ENCODE measurements around the gene MEOX1. TPM values are rescaled to one million over a fixed set of nuclear protein-coding genes. Genes with fewer than 3 reads are reported as not detected.

Gene MEOX1
- total and polyA plus RNA-seq, 2 of the 13 experiments (the other 11 are each of a cell fraction or from before 2014, with no cell fraction given), result not detected

DNA sequence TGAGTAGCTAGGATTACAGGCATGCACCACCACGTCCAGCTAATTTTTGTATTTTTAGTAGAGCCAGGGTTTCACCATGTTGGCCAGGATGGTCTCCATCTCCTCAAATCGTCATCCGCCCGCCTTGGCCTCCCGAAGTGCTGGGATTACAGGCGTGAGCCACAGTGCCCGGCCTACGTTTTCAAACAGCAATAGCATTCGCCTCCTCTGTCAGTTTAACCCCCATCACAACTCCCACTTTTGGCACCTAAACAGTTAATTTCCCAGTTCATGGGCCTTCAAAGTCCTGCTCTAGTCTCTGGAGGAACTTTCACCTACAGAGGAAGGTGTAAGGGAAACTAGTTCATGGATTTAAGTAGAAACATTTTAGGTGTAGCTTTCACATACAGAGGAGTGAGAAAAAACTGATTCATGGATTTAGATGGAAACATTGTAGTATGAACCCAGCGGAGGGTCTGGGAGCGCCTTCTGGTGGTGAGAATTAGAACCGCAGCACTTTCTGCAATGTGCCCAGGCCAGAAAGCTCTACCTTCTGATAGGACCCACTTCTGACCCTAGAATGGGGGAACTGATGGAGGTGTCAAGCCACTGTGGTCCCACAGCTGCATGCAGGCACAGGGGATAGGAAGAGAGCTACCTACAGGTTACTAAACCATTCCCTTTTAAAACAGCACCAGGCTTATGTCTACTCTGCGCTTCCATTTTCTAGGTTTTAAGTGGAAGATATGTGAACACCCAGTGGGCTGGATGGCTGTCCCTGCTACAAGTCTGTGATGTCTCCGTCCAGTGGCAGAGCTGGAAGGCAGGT is 12.0 kb upstream of the MEOX1 start (continued):
- TF ChIP-seq, protein P1, sequence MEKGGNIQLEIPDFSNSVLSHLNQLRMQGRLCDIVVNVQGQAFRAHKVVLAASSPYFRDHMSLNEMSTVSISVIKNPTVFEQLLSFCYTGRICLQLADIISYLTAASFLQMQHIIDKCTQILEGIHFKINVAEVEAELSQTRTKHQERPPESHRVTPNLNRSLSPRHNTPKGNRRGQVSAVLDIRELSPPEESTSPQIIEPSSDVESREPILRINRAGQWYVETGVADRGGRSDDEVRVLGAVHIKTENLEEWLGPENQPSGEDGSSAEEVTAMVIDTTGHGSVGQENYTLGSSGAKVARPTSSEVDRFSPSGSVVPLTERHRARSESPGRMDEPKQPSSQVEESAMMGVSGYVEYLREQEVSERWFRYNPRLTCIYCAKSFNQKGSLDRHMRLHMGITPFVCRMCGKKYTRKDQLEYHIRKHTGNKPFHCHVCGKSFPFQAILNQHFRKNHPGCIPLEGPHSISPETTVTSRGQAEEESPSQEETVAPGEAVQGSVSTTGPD (CRISPR knock-in tag; IDR thresholded peaks at IDR 0.05), result no peak
- TF ChIP-seq FLYWCH1 (CRISPR knock-in tag; IDR thresholded peaks at IDR 0.05) (no peak), IRX3 (CRISPR knock-in tag; IDR thresholded peaks at IDR 0.05; ENCODE audit: borderline replicate concordance, low read depth) (no peak), ZNF780A (CRISPR knock-in tag; IDR thresholded peaks at IDR 0.05) (no peak), MIXL1 (CRISPR knock-in tag; IDR thresholded peaks at IDR 0.05) (0 out of 2 replicates have a peak, but pooled peaks have one; percentile 30), ESRRA (CRISPR knock-in tag; IDR thresholded peaks at IDR 0.05; ENCODE audit: low read depth) (no peak), MIER3 (CRISPR knock-in tag; IDR thresholded peaks at IDR 0.05; ENCODE audit: borderline replicate concordance) (no peak), KAT8 (CRISPR knock-in tag; IDR thresholded peaks at IDR 0.05) (peak; percentile 61), EHMT2 (IDR thresholded peaks at IDR 0.05; ENCODE audit: borderline replicate concordance, low read depth, low read length) (no peak), ZNF335 (CRISPR knock-in tag; IDR thresholded peaks at IDR 0.05) (no peak), ZNF383 (CRISPR knock-in tag; IDR thresholded peaks at IDR 0.05; ENCODE audit: borderline replicate concordance) (no peak), HNRNPK (IDR thresholded peaks at IDR 0.05; ENCODE audit: low read depth, low read length, poor library complexity, severe bottlenecking) (no peak)
- TF ChIP-seq, protein P2, sequence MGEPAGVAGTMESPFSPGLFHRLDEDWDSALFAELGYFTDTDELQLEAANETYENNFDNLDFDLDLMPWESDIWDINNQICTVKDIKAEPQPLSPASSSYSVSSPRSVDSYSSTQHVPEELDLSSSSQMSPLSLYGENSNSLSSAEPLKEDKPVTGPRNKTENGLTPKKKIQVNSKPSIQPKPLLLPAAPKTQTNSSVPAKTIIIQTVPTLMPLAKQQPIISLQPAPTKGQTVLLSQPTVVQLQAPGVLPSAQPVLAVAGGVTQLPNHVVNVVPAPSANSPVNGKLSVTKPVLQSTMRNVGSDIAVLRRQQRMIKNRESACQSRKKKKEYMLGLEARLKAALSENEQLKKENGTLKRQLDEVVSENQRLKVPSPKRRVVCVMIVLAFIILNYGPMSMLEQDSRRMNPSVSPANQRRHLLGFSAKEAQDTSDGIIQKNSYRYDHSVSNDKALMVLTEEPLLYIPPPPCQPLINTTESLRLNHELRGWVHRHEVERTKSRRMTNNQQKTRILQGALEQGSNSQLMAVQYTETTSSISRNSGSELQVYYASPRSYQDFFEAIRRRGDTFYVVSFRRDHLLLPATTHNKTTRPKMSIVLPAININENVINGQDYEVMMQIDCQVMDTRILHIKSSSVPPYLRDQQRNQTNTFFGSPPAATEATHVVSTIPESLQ (CRISPR knock-in tag; conservative IDR thresholded peaks at IDR 0.05), result no peak
- TF ChIP-seq, protein P3, sequence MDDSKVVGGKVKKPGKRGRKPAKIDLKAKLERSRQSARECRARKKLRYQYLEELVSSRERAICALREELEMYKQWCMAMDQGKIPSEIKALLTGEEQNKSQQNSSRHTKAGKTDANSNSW (CRISPR knock-in tag; IDR thresholded peaks at IDR 0.05; ENCODE audit: borderline replicate concordance), result no peak
- TF ChIP-seq, protein P4, sequence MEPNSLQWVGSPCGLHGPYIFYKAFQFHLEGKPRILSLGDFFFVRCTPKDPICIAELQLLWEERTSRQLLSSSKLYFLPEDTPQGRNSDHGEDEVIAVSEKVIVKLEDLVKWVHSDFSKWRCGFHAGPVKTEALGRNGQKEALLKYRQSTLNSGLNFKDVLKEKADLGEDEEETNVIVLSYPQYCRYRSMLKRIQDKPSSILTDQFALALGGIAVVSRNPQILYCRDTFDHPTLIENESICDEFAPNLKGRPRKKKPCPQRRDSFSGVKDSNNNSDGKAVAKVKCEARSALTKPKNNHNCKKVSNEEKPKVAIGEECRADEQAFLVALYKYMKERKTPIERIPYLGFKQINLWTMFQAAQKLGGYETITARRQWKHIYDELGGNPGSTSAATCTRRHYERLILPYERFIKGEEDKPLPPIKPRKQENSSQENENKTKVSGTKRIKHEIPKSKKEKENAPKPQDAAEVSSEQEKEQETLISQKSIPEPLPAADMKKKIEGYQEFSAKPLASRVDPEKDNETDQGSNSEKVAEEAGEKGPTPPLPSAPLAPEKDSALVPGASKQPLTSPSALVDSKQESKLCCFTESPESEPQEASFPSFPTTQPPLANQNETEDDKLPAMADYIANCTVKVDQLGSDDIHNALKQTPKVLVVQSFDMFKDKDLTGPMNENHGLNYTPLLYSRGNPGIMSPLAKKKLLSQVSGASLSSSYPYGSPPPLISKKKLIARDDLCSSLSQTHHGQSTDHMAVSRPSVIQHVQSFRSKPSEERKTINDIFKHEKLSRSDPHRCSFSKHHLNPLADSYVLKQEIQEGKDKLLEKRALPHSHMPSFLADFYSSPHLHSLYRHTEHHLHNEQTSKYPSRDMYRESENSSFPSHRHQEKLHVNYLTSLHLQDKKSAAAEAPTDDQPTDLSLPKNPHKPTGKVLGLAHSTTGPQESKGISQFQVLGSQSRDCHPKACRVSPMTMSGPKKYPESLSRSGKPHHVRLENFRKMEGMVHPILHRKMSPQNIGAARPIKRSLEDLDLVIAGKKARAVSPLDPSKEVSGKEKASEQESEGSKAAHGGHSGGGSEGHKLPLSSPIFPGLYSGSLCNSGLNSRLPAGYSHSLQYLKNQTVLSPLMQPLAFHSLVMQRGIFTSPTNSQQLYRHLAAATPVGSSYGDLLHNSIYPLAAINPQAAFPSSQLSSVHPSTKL (CRISPR knock-in tag; IDR thresholded peaks at IDR 0.05), result 0 out of 2 replicates have a peak, but pooled peaks have one; percentile 10
- TF ChIP-seq, protein P5, sequence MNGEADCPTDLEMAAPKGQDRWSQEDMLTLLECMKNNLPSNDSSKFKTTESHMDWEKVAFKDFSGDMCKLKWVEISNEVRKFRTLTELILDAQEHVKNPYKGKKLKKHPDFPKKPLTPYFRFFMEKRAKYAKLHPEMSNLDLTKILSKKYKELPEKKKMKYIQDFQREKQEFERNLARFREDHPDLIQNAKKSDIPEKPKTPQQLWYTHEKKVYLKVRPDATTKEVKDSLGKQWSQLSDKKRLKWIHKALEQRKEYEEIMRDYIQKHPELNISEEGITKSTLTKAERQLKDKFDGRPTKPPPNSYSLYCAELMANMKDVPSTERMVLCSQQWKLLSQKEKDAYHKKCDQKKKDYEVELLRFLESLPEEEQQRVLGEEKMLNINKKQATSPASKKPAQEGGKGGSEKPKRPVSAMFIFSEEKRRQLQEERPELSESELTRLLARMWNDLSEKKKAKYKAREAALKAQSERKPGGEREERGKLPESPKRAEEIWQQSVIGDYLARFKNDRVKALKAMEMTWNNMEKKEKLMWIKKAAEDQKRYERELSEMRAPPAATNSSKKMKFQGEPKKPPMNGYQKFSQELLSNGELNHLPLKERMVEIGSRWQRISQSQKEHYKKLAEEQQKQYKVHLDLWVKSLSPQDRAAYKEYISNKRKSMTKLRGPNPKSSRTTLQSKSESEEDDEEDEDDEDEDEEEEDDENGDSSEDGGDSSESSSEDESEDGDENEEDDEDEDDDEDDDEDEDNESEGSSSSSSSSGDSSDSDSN (CRISPR knock-in tag; IDR thresholded peaks at IDR 0.05), result no peak
- TF ChIP-seq, protein P6, sequence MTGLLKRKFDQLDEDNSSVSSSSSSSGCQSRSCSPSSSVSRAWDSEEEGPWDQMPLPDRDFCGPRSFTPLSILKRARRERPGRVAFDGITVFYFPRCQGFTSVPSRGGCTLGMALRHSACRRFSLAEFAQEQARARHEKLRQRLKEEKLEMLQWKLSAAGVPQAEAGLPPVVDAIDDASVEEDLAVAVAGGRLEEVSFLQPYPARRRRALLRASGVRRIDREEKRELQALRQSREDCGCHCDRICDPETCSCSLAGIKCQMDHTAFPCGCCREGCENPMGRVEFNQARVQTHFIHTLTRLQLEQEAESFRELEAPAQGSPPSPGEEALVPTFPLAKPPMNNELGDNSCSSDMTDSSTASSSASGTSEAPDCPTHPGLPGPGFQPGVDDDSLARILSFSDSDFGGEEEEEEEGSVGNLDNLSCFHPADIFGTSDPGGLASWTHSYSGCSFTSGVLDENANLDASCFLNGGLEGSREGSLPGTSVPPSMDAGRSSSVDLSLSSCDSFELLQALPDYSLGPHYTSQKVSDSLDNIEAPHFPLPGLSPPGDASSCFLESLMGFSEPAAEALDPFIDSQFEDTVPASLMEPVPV (CRISPR knock-in tag; IDR thresholded peaks at IDR 0.05), result no peak
